DMS153 (cell line): ENCODE measurements around the gene AMHR2.
A peak's percentile ranks its signal among the peaks of the same experiment; 100 is the strongest.
"Not testable (repeated sequence)": the region's sequence is repeated elsewhere in the genome, so short reads cannot be mapped to it uniquely, and the experiment has no call there.

Source experiments
- DNase-seq: peaks from one replicate; lab custom pipeline; 2025; lab: John Stamatoyannopoulos, UW

AMHR2 gene

DNA sequence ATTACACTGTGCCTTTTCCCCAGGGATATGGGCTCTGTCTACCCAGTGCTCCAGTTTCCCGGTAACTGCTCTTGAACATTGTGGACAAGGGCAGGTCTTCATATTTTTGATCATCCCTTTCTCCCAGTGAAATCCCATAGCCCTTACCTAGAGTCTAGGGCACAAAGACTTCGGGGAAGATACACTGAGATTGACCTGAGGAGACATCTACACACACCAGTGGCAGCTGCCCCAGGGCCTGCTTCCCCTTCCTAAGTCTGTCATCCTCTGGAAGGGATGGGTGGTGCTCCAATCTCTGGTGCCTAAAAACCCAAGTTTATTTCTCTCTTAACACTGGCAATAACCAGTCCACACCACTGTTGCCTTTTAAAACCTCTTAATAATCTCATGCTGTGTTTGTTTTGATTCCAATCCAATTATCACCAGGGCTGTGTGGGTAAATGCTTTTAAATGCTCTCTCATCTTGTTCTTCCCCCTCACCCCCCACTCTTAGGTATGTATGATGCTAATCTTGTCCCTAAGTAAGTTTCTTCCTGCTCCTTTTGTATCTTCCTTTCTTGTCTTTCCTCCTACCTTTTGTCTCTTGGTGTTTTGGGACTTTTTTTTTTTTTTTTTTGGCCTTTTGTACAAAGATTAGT is 7.8 kb upstream of the AMHR2 start:
- not testable (repeated sequence) for DNase-seq

DNA sequence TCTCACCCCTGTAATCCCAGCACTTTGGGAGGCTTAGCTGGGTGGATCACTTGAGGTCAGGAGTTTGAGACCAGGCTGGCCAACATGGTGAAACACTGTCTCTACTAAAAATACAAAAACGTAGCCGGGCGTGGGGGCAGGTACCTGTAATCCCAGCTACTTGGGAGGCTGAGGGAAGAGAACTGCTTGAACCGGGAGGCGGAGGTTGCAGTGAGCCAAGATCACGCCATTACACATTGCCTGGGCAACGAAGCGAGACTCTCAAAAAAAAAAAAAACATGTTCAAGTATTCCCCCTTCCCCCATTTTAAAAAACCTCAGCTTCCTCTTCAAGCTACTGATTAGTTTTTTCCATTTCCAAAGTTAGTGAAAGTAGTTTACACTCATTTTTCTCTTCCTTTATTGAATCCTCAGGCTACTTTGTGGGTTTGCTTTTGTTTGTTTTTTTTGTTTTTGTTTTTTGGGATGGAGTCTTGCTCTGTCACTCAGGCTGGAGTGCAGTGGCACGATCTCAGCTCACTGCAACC is 6.3 kb upstream of the AMHR2 start:
- not testable (repeated sequence) for DNase-seq

DNA sequence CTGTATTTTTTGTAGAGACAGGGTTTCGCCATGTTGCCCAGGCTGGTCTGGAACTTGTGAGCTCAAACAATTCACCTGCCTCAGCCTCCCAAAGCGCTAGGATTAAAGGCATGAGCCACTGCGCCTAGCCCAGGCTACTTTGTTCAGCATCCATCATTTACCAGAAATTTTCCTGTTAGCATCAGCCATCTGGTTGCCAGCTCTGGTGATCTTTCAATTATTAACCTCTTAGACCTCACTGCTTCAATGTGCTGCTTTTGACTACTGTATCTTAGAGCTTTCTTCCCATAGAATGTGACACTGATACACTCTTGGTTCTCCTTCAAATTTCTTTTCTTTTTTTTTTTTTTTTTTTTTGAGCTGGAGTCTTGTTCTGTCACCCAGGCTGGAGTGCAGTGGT is 5.4 kb upstream of the AMHR2 start:
- DNase-seq = no peak

DNA sequence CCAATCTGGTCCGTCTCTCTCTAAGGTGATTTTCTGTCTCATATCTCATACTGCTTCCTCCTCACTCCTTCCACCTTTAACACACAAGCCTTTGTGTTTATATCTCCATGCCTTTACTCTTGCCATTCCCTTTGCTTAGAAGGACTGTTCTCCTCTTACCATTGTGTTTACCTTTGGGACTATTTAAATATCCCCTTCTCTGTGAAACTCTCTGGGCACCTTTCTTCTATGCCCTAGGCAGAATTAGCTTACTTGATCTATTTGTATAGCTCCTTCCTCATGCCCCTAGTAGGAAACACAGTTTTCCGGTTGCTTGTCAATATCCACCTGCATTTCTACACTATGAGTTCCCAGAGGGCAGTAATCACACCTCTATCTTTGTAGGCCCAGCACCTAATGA is 3.9 kb upstream of the AMHR2 start:
- DNase-seq = no peak

DNA sequence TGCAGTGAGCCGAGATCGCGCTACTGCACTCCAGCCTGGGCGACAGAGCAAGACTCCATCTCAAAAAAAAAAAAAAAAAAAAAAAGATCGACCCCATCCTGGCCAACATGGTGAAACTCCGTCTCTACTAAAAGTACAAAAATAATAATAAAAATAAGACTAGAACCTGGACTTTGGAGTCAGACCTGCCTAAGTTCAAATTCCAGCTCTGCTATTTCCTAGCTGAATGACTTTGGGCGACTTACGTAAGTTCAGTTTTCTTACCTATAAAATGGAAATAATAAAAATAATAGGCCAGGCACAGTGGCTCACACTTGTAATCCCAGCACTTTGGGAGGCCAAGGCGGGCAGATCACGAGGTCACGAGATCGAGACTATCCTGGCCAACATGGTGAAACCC is 1.4 kb upstream of the AMHR2 start:
- DNase-seq = not testable (repeated sequence)

DNA sequence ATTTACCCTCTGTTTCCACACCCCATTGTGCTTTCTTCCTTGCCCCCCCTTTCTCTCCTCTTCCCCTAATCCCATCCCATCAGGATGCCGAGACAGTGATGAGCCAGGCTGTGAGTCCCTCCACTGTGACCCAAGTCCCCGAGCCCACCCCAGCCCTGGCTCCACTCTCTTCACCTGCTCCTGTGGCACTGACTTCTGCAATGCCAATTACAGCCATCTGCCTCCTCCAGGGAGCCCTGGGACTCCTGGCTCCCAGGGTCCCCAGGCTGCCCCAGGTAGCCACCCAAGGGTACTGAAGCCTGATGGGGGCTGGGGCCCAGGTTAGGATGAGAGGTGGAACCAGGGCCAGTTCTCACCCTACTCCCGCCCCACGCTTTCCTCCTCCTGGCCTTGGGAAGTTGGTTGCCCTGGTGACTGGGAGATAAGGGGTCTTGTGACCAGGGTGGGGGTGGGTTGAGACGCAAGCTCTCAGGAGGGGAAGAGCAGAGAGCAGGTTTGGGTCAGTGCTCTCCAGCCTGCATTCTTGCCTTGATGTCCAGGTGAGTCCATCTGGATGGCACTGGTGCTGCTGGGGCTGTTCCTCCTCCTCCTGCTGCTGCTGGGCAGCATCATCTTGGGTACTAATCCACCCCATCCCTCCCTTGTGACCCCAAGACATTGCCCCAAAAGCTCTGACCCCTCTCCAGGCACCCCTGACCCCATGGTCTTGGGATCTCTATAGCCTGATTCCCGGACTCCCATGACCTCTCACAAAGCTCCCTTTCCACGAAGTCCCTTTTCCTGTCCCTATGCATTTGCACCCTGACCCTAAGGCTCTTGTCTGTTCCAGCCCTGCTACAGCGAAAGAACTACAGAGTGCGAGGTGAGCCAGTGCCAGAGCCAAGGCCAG is 1.2 kb downstream of the AMHR2 start:
- no peak for DNase-seq

DNA sequence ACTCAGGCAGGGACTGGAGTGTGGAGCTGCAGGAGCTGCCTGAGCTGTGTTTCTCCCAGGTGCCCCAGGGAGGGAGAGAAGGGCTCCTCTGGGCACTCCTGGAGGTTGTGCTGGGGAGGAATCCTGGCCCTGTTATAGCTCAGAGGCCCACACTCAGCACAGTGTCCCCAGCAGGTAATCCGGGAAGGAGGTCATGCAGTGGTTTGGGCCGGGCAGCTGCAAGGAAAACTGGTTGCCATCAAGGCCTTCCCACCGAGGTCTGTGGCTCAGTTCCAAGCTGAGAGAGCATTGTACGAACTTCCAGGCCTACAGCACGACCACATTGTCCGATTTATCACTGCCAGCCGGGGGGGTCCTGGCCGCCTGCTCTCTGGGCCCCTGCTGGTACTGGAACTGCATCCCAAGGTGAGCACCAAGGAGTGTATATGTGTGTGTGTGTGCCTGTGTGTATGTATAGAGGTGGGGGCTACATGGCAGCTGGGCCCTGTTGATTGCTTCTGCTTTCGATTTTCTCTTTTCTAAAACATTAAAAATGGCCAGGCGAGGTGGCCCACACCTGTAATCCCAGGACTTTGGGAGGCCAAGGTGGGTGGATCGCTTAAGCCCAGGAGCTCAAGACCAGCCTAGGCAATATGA is 2.0 kb downstream of the AMHR2 start:
- no peak for DNase-seq

DNA sequence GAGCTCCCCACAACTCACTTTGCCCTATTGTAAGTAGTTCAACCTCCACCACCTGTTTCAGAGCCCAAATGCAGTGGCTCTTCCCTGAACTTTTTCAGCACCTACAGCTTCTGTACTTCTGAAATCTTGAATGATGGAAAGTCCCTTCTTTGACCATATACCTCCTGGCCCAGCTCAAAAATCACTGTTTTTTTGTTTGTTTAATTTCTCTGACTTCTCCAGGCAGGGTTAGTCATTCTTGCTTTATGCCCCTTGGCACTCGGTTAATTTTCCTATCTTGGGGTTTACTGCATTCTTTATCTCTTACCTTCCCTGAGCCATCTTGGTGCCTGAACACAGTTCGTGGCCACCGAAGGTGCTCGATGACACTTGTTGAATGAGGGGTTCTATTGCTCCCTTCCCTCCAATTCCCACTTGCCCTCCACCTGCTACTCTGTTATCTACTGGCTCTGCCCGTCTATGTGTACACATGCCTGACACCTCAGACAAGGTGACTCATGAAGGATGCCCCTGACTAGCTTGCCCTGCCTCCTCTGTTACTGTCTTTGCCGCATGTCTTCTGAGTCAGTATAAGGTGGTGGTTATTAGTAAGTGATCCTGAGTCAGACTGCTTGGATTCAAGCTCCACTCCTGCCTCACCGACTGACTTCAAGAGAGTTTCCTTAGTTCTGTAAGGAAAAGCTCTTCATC is 4.4 kb downstream of the AMHR2 start:
- DNase-seq = no peak

DNA sequence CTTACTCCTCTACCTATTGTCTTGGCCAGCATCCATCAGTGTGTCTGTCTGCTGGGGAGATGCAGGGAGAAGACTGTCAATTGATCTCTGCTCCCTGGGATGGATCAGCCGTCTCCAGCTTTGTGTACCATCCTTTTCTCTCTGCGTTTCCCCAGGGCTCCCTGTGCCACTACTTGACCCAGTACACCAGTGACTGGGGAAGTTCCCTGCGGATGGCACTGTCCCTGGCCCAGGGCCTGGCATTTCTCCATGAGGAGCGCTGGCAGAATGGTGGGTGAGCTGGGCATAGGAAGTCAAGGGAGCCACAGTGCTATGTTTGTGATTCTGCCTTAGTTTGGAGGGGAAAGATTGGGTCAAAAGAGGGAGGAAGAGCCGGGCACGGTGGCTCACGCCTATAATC is 5.1 kb downstream of the AMHR2 start:
- no peak for DNase-seq

DNA sequence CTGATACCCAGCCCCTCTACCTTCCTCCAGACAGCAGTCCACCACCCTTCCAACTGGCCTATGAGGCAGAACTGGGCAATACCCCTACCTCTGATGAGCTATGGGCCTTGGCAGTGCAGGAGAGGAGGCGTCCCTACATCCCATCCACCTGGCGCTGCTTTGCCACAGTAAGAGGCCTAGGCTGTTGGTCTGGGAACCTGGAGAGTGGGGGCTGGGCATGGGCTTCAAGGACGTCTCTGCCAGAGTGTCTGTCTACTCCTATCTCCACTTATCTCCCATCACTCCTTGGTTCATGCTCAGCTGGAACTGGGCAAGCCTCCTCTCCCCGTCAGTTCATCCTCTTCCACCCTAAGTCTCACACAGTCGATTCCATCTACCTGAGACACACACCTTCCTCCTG is 6.5 kb downstream of the AMHR2 start:
- no peak for DNase-seq

DNA sequence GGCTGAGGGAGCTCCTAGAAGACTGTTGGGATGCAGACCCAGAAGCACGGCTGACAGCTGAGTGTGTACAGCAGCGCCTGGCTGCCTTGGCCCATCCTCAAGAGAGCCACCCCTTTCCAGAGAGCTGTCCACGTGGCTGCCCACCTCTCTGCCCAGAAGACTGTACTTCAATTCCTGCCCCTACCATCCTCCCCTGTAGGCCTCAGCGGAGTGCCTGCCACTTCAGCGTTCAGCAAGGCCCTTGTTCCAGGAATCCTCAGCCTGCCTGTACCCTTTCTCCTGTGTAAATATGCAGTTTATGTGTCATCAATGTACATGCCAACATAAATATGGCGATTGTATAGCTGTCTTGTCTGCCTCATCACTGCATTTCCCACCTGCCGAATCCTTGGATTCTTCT is 7.5 kb downstream of the AMHR2 start:
- no peak for DNase-seq

DNA sequence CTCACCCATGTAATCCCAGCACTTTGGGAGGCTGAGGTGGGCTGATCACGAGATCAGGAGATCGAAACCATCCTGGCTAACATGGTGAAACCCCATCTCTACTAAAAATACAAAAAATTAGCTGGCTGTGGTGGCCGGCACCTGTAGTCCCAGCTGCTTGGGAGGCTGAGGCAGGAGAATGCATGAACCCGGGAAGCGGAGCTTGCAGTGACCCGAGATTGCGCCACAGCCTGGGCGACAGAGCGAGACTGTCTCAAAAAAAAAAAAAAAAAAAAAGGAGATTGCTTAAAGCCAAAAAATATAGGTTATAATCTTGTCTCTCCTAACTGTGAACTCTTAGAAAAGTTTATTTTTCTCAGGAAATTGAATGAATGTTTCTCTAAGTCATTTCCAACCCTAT is 11.7 kb downstream of the AMHR2 start:
- DNase-seq = not testable (repeated sequence)

DNA sequence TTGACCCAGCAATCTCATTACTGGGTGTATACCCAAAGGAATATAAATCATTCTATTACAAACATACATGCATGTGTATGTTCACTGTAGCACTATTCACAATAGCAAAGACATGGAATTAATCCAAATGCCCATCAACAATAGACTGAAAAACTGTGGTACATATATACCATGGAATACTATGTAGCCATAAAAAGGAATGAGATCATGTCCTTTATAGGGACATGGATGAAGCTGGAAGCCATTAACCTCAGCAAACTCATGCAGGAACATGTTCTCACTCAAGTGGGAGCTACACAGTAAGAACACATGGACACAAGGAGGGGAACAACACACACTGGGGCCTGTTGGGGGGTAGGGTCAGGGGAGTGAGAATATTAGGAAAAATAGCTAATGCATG is 15.9 kb downstream of the AMHR2 start:
- not testable (repeated sequence) for DNase-seq

DNA sequence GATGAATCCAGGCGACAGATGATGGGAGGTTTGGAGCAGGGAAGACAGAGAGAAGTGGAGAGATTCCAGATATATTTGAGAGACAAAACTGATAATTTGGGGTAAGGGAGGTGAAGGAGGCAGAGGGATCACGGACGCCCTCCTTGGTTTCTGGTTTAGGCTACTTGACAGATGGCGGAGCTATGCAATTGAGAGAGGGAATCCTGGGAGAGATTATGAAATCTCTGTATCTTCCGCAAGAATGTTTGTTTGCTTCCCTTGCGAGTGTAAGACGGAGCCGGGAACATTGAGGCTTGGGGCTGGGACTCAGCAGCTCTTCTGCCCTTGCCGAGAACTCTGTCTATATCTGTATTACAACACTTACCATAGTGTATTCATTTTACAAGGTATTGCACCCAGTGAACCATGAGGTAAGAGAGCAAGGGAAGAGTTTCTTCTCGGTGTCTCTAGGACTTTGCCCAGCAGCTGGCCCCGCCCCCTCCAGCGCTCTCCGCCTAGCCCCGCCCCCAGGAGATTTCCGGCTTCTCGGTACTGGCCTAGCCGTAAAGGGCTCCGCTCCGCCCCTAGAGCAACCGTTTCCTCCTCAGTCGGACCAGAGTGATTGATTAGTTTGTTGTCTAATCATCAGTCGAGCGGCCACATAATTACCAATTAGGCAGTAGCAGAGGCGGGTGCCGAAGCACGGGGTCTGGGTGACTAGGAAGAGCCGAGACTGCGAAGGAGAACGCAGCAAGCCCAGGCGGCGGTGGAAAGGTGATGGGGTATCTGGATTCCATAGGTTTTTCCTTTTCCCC is 17.6 kb downstream of the AMHR2 start, which contains the start of gene PRR13:
Gene PRR13 (plus strand): TSS at position 695 of the 794 bp plus-strand sequence. CDS start 981 bp downstream, outside the sequence.
- DNase-seq = peak; percentile 98

DNA sequence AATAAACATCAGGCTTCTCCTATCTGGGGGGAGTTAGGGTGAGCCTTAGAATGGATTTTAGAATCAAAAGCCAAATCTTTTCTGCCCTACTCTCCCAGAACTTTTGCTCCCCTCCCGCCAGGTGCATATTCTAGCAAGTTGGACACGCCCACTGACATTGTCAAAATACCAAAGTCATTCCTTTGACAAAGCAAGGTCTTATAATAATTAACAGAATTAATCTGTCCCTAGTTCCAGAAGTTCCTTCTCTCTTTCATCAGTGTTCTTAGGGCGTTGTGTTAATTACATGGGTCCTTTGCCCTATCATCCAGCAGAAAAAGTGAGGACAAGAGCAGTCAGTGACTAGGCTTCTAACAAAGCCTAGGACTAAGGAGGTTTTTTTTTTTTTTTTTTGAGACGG is 20.3 kb downstream of the AMHR2 start:
- no peak for DNase-seq

DNA sequence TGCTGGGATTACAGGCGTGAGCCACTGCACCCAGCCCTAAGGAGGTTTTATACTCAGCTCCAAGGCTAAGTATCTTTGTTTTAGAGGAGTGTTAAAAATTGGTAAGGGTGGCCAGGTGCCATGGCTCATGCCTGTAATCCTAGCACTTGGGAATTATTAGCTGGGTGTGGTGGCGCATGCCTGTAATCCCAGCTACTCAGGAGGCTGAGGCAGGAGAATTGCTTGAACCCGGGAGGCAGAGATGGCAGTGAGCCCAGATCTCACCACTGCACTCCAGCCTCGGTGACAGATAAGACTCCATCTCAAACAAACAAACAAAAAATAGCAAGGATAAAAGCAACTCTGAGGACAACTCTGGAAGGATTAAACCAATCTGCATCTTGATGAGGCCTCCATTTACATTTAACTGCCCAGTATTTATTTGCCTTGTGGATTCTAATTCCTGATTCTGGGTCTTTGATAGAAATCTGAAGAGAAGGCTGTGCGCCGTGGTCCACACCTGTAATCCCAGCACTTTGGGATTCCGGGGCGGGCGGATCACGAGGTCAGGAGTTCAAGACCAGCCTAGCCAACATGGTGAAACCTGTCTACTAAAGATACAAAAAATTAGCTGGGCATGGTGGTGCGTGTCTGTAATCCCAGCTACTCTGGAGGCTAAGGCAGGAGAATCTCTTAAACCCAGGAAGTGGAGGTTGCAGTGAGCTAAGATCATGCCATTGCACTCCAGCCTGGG is 21.1 kb downstream of the AMHR2 start:
- not testable (repeated sequence) for DNase-seq

DNA sequence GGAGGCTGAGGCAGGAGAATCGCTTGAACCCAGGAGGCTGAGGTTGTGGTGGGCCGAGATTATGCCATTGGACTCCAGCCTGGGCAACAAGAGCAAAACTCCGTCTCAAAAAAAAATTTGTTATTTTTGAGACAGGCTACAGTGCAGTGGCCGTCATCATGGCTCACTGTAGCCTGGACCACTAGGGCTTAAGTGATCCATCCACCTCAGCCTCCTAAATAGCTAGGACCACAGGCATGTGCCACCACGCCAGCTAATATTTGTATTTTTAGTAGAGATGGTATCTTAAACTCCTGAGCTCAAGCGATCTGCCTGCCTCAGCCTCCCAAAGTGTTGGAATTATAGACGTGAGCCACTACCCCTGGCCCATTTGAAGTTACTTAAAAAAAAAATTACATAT is 27.3 kb downstream of the AMHR2 start:
- DNase-seq = no peak

DNA sequence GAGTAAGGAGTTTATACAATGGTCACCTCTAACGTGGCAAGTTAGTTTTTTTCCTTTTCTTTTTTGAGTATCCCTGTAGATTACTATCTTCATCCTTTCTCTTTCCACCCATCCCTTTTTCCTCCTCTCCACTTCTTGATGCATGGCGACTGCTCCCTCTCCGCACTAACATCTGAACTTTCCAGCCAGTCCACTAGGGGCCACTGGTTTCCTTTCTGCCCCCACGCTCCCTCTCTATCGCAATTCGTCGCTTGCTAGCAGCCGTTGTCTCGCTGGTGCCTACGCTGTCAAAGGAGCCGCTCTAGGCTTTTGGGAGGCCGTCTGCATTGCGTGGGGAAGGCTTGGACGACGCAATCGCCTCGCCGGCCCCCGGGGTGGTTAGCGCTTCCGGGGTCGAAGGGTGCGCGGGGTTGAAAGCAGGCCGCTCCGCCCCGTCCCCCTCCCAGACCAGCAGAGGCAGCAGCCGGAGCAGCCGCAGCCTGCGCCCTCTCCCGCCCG is 28.1 kb downstream of the AMHR2 start, which contains the start of gene PCBP2:
Gene PCBP2 (plus strand): TSS at position 442 of the 498 bp plus-strand sequence. CDS start 2,699 bp downstream, outside the sequence.
- DNase-seq = peak; percentile 99

DNA sequence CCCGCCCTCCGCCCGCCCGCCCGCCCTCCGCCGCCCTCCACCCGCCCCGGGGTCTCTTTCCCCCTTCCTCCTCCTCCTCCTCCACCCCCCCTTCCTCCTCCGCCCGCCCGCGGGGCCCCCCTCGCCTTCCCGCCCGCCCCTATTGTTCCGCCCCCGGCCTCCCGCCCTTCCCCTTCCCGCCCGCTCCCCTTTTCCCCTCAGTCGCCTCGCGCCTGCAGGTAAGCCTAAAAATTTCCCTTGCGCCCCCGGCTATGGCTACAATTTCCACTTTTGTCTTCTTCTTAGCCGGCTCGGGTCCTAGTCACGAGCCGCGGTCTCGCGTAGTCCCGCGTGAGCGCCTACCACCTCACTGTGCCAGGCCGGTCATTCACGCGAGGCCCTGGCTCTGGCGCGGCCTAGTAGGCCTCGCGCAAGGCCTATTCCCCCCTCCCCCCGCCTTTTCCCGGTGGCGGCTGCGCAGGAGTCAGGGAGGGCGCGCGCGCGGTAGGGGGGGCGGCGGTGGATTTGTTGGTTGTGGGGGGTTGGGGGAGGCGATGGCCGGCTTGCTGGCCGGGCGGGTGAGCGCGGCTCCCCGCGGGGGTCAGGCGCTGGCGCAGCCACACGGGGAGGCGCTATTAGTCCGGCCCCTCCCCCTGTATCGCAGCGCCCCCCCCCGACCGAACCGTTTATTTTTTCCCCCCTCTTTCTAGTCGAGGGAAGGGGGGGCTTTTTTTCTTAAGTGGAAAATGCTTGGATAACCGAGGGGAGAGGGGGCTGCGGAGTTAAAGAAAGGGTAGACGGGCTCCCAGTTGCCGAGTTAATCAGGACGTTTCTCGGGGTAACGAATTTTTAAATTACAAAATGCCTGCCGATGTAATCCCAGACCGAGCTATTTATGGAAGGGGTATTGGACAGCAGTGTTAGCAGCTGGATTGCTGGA is 28.8 kb downstream of the AMHR2 start:
- DNase-seq = no peak
